ENCODE measurements around the gene PDSS2. TPM values are rescaled to one million over a fixed set of nuclear protein-coding genes. Genes with fewer than 3 reads are reported as not detected.

Gene PDSS2
- total RNA-seq, 4 donors from 2014 or later = 6.5 to 12.2 (median 9.0) TPM

- Histone ChIP-seq H3K4me1 (no peaks in the 10 kb centered on the region), H3K27ac (no peak overlapping the region), H3K36me3 (peaks cover 0 to 8% of the 10 kb centered on the region in 2 donors), H3K4me3 (no peak overlapping the region), H3K9me3 (no peaks in the 10 kb centered on the region), H3K27me3 (no peaks in the 10 kb centered on the region)
- TF ChIP-seq EP300 (IDR thresholded peaks at IDR 0.05) (no peak), POLR2AphosphoS5 (IDR thresholded peaks at IDR 0.05) (no peak), POLR2A (IDR thresholded peaks at IDR 0.05) (no peak), CTCF (IDR thresholded peaks at IDR 0.05) (no peak)
- ATAC-seq = no peak
- WGBS, 2 donors (ENCODE audit: low coverage in 1 of 2) = 63 to 81% methylated on average over 5 of the region's 8 CpGs
Observed at GRCh38 chr6:107209406-107210305, 249.7 kb downstream of the PDSS2 start.

GRCh38 chr6:107207251-107207873 lies 252.0 kb downstream of the PDSS2 start:
- H3K9me3 ChIP-seq = no peaks in the 10 kb centered on the region
- no peaks in the 10 kb centered on the region for H3K27me3 ChIP-seq
- 93 to 100% methylated on average over 1 to 4 of the region's 4 CpGs for WGBS, 2 donors (ENCODE audit: low coverage in 1 of 2)
- peaks cover 0 to 8% of the 10 kb centered on the region in 2 donors for H3K36me3 ChIP-seq
- no peak overlapping the region for H3K4me3 ChIP-seq
- no peak for TF ChIP-seq CTCF (IDR thresholded peaks at IDR 0.05)
- no peak overlapping the region for H3K27ac ChIP-seq
- ATAC-seq = no peak
- no peaks in the 10 kb centered on the region for H3K4me1 ChIP-seq

- no peak for ATAC-seq
- 94 to 97% methylated on average over 6 of the region's 6 CpGs for WGBS, 2 donors (ENCODE audit: low coverage in 1 of 2)
Observed at GRCh38 chr6:107205058-107205998, 254.0 kb downstream of the PDSS2 start.

DNA sequence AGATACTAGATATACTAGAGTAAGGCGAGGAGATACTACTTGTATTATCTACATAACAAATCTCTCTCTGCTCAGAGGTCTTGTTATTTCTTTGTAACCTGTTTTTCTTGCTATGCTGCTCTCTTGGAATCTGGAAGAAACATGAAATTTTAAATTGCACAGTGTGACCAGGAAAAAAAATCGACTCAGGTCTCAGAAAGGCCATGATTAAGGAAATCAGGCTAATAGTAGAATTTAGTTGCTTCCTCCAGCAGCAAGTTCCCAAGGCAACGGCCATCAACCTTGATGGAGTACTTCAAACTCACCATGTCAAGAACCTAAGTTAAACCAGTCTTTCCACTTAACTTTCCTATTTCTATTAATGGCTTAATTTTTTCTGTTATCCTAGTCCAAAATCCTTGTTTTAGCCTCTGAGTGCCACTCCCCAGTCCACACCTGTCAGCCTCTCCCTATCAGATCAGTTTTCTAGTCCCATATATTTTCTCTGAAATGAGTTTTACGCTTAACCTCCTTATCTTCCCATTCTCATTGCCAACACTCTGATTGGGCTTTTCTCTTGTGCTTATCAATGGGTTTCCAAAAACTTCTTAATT lies 256.4 kb downstream of the PDSS2 start:
- Histone ChIP-seq H3K27me3 (no peaks in the 10 kb centered on the region), H3K27ac (no peak overlapping the region), H3K9me3 (no peaks in the 10 kb centered on the region), H3K36me3 (peaks cover 0 to 14% of the 10 kb centered on the region in 2 donors), H3K4me1 (no peaks in the 10 kb centered on the region), H3K4me3 (no peak overlapping the region)
- no peak for ATAC-seq
- TF ChIP-seq CTCF (IDR thresholded peaks at IDR 0.05) (no peak), POLR2AphosphoS5 (IDR thresholded peaks at IDR 0.05) (no peak), EP300 (IDR thresholded peaks at IDR 0.05) (no peak), POLR2A (IDR thresholded peaks at IDR 0.05) (no peak)
- WGBS, 2 donors (ENCODE audit: low coverage in 1 of 2) = 85 to 86% methylated on average over 4 of the region's 4 CpGs

More at GRCh38 chr6:107205058-107205998, 254.0 kb downstream of the PDSS2 start:
- no peak overlapping the region for H3K27ac ChIP-seq
- no peak for TF ChIP-seq POLR2A (IDR thresholded peaks at IDR 0.05)
- no peak for TF ChIP-seq CTCF (IDR thresholded peaks at IDR 0.05)
- no peak for TF ChIP-seq POLR2AphosphoS5 (IDR thresholded peaks at IDR 0.05)
- TF ChIP-seq EP300 (IDR thresholded peaks at IDR 0.05) = no peak
- H3K4me3 ChIP-seq = no peak overlapping the region
- H3K9me3 ChIP-seq = no peaks in the 10 kb centered on the region
- no peaks in the 10 kb centered on the region for H3K4me1 ChIP-seq
- H3K36me3 ChIP-seq = peaks cover 0 to 8% of the 10 kb centered on the region in 2 donors
- no peaks in the 10 kb centered on the region for H3K27me3 ChIP-seq

Data from gastroesophageal sphincter (tissue), 4 donors.